Measurements from ENCODE around the gene UBE2R2. TPM values are rescaled to one million over a fixed set of nuclear protein-coding genes. Genes with fewer than 3 reads are reported as not detected.

Gene UBE2R2
- total and polyA plus RNA-seq, 2 experiments from 2014 or later = 39.8 to 41.4 TPM

DNA sequence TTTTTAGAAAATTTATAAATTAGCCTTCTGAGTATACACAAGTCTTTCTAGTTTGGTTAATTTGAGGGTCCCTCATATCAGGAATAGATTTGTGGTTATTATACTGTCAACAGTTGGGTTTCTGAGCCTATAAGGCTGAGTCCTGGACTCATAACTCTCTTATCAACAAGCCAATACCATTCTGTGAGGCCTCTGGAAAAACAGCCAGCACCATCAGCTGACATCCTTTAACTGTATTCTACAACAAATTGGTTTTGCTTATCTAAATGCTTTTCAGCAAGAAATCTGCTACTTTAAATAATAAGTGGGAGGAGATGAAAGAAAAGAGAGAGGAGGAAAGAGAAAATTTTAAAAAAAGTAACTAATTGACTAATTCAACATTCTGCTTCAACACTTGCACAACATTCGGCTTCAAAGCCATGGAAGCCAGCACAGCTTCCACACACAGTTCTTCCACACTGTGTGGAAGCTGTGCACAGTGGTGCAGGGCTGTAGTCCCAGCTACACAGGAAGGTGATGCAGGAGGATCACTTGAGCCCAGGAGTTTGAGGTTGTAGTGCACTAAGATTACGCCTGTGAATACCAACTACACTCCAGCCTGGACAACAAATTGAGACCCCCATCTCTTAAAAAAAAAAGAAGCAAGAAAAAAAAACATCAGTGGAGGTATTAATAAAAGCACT is 147.3 kb downstream of the UBE2R2 start:
- Histone ChIP-seq H2AFZ (no peak overlapping the region), H3K4me1 (ENCODE audit: insufficient read depth) (no peaks in the 10 kb centered on the region), H3K9me2 (replicated peaks; ENCODE audit: insufficient read depth) (no peaks in the 10 kb centered on the region), H3K4me3 (no peak overlapping the region), H3K36me3 (replicated peaks; ENCODE audit: insufficient read depth, low read depth) (no peaks in the 10 kb centered on the region), H3K9me3 (ENCODE audit: low read depth) (no peaks in the 10 kb centered on the region), H3K27me3 (no peaks in the 10 kb centered on the region), H3K27ac (no peak overlapping the region), H3K4me2 (no peak overlapping the region), H4K20me1 (ENCODE audit: insufficient read depth, poor library complexity, severe bottlenecking) (no peaks in the 10 kb centered on the region), H3K79me2 (peaks cover 10% of the 10 kb centered on the region)
- WGBS (ENCODE audit: low lambda C conversion rate, missing lambda C conversion rate) = 95% methylated on average over 2 of the region's 2 CpGs
- no peak for TF ChIP-seq EZH2phosphoT487 (IDR thresholded peaks at IDR 0.05; ENCODE audit: low read depth, severe bottlenecking, unreplicated experiment)
- TF ChIP-seq EZH2 (IDR thresholded peaks at IDR 0.05; ENCODE audit: borderline replicate concordance) = no peak
- no peak for TF ChIP-seq CTCF (IDR thresholded peaks at IDR 0.05; ENCODE audit: poor library complexity)
- no peak for DNase-seq (ENCODE audit: low spot score)

Small RNA genes within 50 kb of the gene (small RNA-seq; reads per million reads assigned to genes)
- gene RF00019 (not detected), gene RNU4ATAC11P (not detected), gene SNORD121A (264 reads per million, percentile 98 among the genes with 10 or more reads in this experiment), gene SNORD121B (not detected)

Other genes with a start within 250 kb of the UBE2R2 start
- gene PRSS3, start 21.6 kb upstream of the UBE2R2 start, total RNA-seq = 3.5 TPM in 1 of 2 replicates, not detected in the other
- gene PRSS3, start 21.6 kb upstream of the UBE2R2 start, polyA plus RNA-seq = 1.5 and 1.6 TPM in 2 replicates
- 22.9 and 24.9 TPM in 2 replicates for gene UBAP2, start 231.7 kb downstream of the UBE2R2 start, total RNA-seq
- gene UBAP2, start 231.7 kb downstream of the UBE2R2 start, polyA plus RNA-seq = 22.4 and 31.2 TPM in 2 replicates

Measured in hepatocyte (in vitro differentiated cells).